HepG2 (cell line): ENCODE data around the gene FLYWCH1. TPM values are rescaled to one million over a fixed set of nuclear protein-coding genes. Genes with fewer than 3 reads are reported as not detected.

Source experiments
- AKNA ChIP-seq: sonication (generic); formaldehyde crosslinking; IDR thresholded peaks from 2 replicates; pipeline ENCODE4 v1.4.0; 2020; ENCODE audit warnings: missing genetic modification reagents, borderline replicate concordance
- DMAP1 ChIP-seq: IDR thresholded peaks from 2 replicates; pipeline ENCODE4 v1.6.1; 2016
- E2F2 ChIP-seq: sonication (generic); formaldehyde crosslinking; IDR thresholded peaks from 2 replicates; pipeline ENCODE4 v1.4.0; 2020; ENCODE audit warnings: missing genetic modification reagents, borderline replicate concordance
- EEA1 ChIP-seq: sonication (generic); formaldehyde crosslinking; IDR thresholded peaks from 2 replicates; pipeline ENCODE4 v1.5.1; 2020; ENCODE audit warnings: mild to moderate bottlenecking, missing genetic modification reagents, borderline replicate concordance
- ELF1 ChIP-seq: sonication (generic); formaldehyde crosslinking; IDR thresholded peaks from 2 replicates; pipeline ENCODE4 v1.4.0; 2020; ENCODE audit warnings: missing genetic modification reagents
- ETV5 ChIP-seq: IDR thresholded peaks from 2 replicates; pipeline ENCODE4 v1.6.1; 2018; ENCODE audit warnings: missing biosample characterization, missing genetic modification reagents, inconsistent platforms, borderline replicate concordance
- NFIB ChIP-seq: sonication (generic); formaldehyde crosslinking; IDR thresholded peaks from 2 replicates; pipeline ENCODE4 v1.9.0; 2021; ENCODE audit warnings: missing genetic modification reagents, mild to moderate bottlenecking, borderline replicate concordance
- NR2F2 ChIP-seq: IDR thresholded peaks from 2 replicates; pipeline ENCODE4 v1.6.1; 2012; ENCODE audit warnings: low read depth, inconsistent platforms, borderline replicate concordance
- RFX1 ChIP-seq: fragments of 450-650 bp; IDR thresholded peaks from 2 replicates; pipeline ENCODE4 v1.6.1; 2017
- SKI ChIP-seq: fragments of 450-650 bp; IDR thresholded peaks from one replicate; pipeline ENCODE4 v1.6.1; 2018; ENCODE audit warnings: mild to moderate bottlenecking; ENCODE audit not compliant: partially characterized antibody
- SP1 ChIP-seq, 2 experiments: fragments of 450-650 bp in 1 of 2; sonication (generic) in 1 of 2; formaldehyde crosslinking in 1 of 2; IDR thresholded peaks; 2 replicates each; pipeline versions ENCODE4 v1.4.0 to v1.6.1; 2016 to 2020; ENCODE audit warnings: missing genetic modification reagents in 1 of 2
- SRSF1 ChIP-seq: fragments of 200-400 bp; formaldehyde crosslinking; optimal IDR thresholded peaks from 2 replicates; pipeline ENCODE3; 2017; ENCODE audit warnings: mild to moderate bottlenecking, low read depth, low read length, moderate library complexity
- STAT5B ChIP-seq: sonication (generic); formaldehyde crosslinking; IDR thresholded peaks from 2 replicates; pipeline ENCODE4 v1.4.0; 2020; ENCODE audit warnings: missing genetic modification reagents
- THYN1 ChIP-seq: sonication (generic); formaldehyde crosslinking; IDR thresholded peaks from 2 replicates; pipeline ENCODE4 v1.8.1; 2023; ENCODE audit warnings: low read depth, mild to moderate bottlenecking, moderate library complexity, missing genetic modification reagents, borderline replicate concordance
- ZBTB37 ChIP-seq: sonication (generic); formaldehyde crosslinking; IDR thresholded peaks from 2 replicates; pipeline ENCODE4 v1.4.0; 2020; ENCODE audit warnings: mild to moderate bottlenecking, missing genetic modification reagents
- ZNF143 ChIP-seq: sonication (generic); formaldehyde crosslinking; IDR thresholded peaks from 2 replicates; pipeline ENCODE4 v1.4.0; 2020; ENCODE audit warnings: missing genetic modification reagents
- ZNF275 ChIP-seq: sonication (generic); formaldehyde crosslinking; IDR thresholded peaks from 2 replicates; pipeline ENCODE4 v1.8.0; 2022; ENCODE audit warnings: missing genetic modification reagents, mild to moderate bottlenecking, inconsistent platforms, borderline replicate concordance
- ZNF451 ChIP-seq: sonication (generic); formaldehyde crosslinking; IDR thresholded peaks from 2 replicates; pipeline ENCODE4 v1.5.0; 2020; ENCODE audit warnings: mild to moderate bottlenecking, missing genetic modification reagents
- ZNF691 ChIP-seq: sonication (generic); formaldehyde crosslinking; IDR thresholded peaks from 2 replicates; pipeline ENCODE4 v1.4.0; 2020; ENCODE audit warnings: missing genetic modification reagents, low read depth, mild to moderate bottlenecking, borderline replicate concordance
- ZNF816 ChIP-seq: sonication (generic); formaldehyde crosslinking; IDR thresholded peaks from 2 replicates; pipeline ENCODE4 v1.8.0; 2022; ENCODE audit warnings: missing genetic modification reagents, mild to moderate bottlenecking, borderline replicate concordance
- polyA plus RNA-seq, 8 experiments: library from polyadenylated mRNA; depleted of rRNA in 3 of 8; stranded (reverse) in 7 of 8; unstranded in 1 of 8; fragments of >200 nt; fragmentation: Illumina TruSeq in 4 of 8; extraction: Trizol in 4 of 8; gene quantifications; 2 replicates each; pipeline versions ENCODE4 v1.2.1 to v1.2.3, GENCODE V29; 2011 to 2016; ENCODE audit warnings: low read depth in 4 of 8, missing spikeins in 1 of 8, mixed read lengths in 1 of 8; ENCODE audit not compliant: insufficient read depth in 1 of 8
- total RNA-seq, 5 experiments: library from RNA; depleted of rRNA; stranded (reverse); fragments of >200 nt; fragmentation: Illumina TruSeq; extraction: Trizol; gene quantifications; 2 replicates each; pipeline ENCODE4 v1.2.3, GENCODE V29; 2016; ENCODE audit warnings: low read depth in 1 of 5

Gene FLYWCH1
- total and polyA plus RNA-seq, 2 of the 13 experiments (the other 11 are each of a cell fraction or from before 2014, with no cell fraction given), result 7.3 to 12.4 TPM

- TF ChIP-seq NR2F2 (no peak), ELF1 (CRISPR knock-in tag) (peak; percentile 73), SP1 (IDR thresholded peaks at IDR 0.05) (no peak), SP1 (CRISPR knock-in tag; IDR thresholded peaks at IDR 0.05) (peak; percentile 94), ZNF691 (CRISPR knock-in tag) (peak; percentile 54; the same call in 1 of the 2 replicates), E2F2 (CRISPR knock-in tag) (no peak), ETV5 (CRISPR knock-in tag) (peak; percentile 13; the same call in 1 of the 2 replicates), THYN1 (CRISPR knock-in tag) (no peak), RFX1 (no peak), ZNF816 (CRISPR knock-in tag) (no peak; the same call in 1 of the 2 replicates), NFIB (CRISPR knock-in tag) (no peak), ZBTB37 (CRISPR knock-in tag) (no peak), ZNF275 (CRISPR knock-in tag) (no peak), EEA1 (CRISPR knock-in tag) (no peak; the same call in 1 of the 2 replicates), AKNA (CRISPR knock-in tag) (no peak), STAT5B (CRISPR knock-in tag) (no peak), ZNF143 (CRISPR knock-in tag) (no peak), ZNF451 (CRISPR knock-in tag) (0 out of 2 replicates have a peak, but pooled peaks have one; percentile 62), SRSF1 (no peak), SKI (peak; percentile 62), DMAP1 (CRISPR knock-in tag) (no peak)
These were observed at the start of gene FLYWCH1 (continued) for GRCh38 chr16:2911638-2912329.
